Measurements from ENCODE around the gene RTN4R. TPM values are rescaled to one million over a fixed set of nuclear protein-coding genes. Genes with fewer than 3 reads are reported as not detected.

RTN4R gene
- total and polyA plus RNA-seq, 8 donors: 3.7 to 10.9 (median 6.8) TPM

DNA sequence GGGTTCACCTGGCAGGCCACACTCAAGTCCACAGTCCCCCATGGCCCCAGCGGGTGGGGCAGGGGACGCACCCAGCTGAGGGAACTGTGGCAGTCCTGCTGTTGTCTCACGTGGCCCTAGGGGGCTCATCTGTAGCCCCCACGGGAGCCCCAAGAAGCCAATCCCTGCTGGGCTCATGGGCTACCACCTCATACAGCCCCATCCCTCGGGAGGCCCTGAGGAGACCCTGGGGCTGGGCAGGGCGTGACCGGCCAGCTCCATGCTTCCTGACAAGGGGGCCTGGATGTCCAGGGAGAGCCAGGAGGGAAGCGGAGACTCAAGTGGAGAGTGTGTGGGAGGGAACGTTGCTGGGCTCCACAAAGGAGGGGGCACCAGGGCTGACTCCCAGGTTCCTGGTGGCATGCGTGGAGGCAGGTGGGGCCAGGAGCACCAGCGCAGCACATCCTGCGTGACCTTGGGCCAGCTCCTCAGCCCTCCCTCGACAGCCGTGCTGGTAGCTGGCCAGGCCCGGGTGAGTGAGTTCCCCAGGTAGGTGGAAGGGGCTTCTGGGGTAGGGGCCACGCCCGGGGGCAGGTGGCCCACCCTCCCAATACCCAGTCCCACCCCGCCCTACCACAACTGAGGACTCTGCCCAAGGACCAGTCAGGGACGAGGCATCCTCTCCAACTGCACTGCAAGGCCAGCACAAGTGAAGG, 7.9 kb downstream of the RTN4R start:
- intact Hi-C loops (cut with DNase I): no loop called here
- H3K4me3 ChIP-seq: no peak overlapping the region
- TF ChIP-seq, protein P1, sequence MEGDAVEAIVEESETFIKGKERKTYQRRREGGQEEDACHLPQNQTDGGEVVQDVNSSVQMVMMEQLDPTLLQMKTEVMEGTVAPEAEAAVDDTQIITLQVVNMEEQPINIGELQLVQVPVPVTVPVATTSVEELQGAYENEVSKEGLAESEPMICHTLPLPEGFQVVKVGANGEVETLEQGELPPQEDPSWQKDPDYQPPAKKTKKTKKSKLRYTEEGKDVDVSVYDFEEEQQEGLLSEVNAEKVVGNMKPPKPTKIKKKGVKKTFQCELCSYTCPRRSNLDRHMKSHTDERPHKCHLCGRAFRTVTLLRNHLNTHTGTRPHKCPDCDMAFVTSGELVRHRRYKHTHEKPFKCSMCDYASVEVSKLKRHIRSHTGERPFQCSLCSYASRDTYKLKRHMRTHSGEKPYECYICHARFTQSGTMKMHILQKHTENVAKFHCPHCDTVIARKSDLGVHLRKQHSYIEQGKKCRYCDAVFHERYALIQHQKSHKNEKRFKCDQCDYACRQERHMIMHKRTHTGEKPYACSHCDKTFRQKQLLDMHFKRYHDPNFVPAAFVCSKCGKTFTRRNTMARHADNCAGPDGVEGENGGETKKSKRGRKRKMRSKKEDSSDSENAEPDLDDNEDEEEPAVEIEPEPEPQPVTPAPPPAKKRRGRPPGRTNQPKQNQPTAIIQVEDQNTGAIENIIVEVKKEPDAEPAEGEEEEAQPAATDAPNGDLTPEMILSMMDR (IDR thresholded peaks at IDR 0.05): no peak
- no peaks in the 10 kb centered on the region for H3K9me3 ChIP-seq
- ATAC-seq (no peak), DNase-seq (no peak)
- no peaks in the 10 kb centered on the region for H3K4me1 ChIP-seq
- H3K27ac ChIP-seq: no peak overlapping the region
- no peaks in the 10 kb centered on the region for H3K27me3 ChIP-seq
- no peaks in the 10 kb centered on the region for H3K36me3 ChIP-seq

DNA sequence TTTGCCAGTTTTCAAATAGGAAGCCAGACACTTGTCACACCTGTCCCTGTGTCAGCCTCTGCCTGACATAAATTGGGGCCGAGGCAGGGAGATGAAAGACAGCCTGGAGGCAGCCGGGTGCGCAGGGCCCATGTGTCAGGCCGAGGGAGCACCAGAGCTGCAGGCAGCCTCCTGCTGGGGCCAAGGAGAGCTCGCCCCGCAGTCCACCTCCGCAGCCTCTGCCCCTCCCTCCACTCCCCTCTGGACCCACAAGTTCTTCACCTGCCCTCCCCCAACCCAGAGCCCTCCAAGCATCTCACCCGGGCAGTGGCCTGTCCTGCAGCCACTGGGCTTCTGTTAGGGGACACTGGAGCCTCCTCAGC, 8.8 kb downstream of the RTN4R start:
- Histone ChIP-seq H3K36me3 (no peaks in the 10 kb centered on the region), H3K4me3 (no peak overlapping the region), H3K9me3 (no peaks in the 10 kb centered on the region), H3K4me1 (no peaks in the 10 kb centered on the region), H3K27me3 (no peaks in the 10 kb centered on the region), H3K27ac (no peak overlapping the region)
- DNase-seq (no peak), ATAC-seq (no peak)
- TF ChIP-seq, protein P1 (IDR thresholded peaks at IDR 0.05): no peak
- intact Hi-C loops (cut with DNase I): no loop called here

DNA sequence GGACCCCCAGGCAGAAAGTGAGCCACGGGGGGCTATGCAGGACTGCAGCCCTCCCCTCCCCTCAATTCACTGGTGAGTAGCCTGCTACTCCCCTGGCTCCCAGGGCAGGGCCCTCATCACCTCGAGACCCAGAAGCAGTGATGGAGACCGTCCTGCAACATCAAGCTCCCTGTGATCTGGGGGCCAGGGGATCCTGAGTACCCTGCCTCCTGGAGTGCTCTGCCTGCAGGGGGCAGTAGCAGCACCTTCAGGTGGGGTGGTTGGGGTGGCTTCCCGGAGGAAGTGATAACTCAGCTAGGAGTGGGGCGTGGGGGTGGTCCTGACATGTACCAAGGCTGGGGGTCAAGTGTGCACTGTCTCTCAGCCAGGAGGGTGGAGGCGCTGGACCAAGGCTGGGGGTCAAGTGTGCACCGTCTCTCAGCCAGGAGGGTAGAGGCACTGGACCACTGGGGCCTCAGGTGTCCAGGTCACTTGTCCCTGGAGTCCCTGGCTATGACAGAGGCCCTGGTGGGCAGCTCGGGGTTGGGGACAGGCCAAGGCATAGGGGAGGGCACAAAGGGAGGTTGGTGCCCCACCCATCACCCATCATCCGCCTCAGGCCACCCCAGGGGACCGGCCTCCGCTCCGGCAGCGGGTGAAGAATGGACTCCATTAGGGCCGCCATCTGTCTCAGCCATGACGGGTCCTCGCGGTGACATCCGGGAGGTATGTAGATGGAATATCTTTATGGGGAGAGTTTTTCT, 9.4 kb downstream of the RTN4R start:
- TF ChIP-seq, protein P1 (IDR thresholded peaks at IDR 0.05): no peak
- ATAC-seq (no peak), DNase-seq (no peak)
- Histone ChIP-seq H3K4me3 (no peak overlapping the region), H3K36me3 (no peaks in the 10 kb centered on the region), H3K4me1 (no peaks in the 10 kb centered on the region), H3K27me3 (no peaks in the 10 kb centered on the region), H3K27ac (no peak overlapping the region), H3K9me3 (no peaks in the 10 kb centered on the region)
- intact Hi-C loops (cut with DNase I): no loop called here

DNA sequence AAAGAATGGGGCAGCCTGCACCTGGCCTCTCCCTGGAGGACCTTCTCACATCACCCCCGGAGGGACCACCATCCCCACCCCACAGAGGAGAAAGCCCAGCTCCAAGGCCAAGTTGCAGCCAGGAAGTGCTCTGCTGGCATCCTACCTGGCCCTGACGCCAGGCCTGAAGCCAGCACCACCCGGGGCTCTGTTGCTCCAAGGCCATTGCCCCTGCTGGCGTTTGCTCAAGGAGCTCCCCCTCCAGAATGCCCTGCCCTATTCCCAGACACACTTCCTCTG, 10.2 kb downstream of the RTN4R start:
- Histone ChIP-seq H3K27ac (no peak overlapping the region), H3K27me3 (no peaks in the 10 kb centered on the region), H3K4me3 (no peak overlapping the region), H3K9me3 (no peaks in the 10 kb centered on the region), H3K36me3 (no peaks in the 10 kb centered on the region), H3K4me1 (no peaks in the 10 kb centered on the region)
- DNase-seq (no peak), ATAC-seq (no peak)
- intact Hi-C loops (cut with DNase I): no loop called here
- TF ChIP-seq, protein P1 (IDR thresholded peaks at IDR 0.05): no peak

DNA sequence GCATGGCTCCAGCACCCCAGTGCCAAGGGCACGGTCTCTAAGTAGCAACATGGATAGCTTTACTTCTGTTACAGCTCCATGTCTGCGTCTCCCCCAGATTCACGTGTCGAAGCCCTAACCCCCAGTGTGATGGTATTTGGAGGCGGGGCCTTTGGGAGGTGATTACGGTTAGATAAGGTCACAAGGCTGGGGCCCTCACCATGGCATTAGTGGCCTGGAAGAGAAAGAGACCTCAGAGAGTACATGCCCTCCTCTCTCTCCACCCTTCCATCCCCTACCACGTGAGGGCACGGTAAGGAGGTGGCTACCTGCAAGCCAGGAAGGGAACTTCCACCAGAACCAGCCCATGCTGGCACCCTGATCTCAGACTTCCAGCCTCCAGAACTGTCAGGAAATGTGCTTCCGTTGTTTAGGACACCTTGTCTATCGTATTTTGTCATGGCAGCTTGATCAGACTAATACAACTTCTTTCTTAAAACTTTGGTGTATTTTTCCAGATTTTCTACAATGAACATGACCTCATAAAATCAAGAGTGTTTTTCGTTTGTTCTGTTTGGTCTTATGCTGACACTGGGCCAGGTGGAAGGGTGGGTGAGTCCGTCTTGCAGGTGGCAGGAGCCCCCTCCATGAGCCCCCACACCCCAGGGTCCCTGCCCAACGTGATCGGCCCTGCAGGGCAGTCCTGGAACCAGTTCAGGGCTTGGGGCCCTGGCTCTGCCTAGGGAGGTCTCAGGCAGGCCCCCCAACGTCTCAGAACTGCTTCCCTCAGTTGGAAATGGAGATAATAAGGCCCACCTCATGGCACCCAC, 10.7 kb downstream of the RTN4R start:
- ATAC-seq (no peak), DNase-seq (no peak)
- no peak overlapping the region for H3K4me3 ChIP-seq
- no peaks in the 10 kb centered on the region for H3K9me3 ChIP-seq
- TF ChIP-seq, protein P1 (IDR thresholded peaks at IDR 0.05): no peak
- intact Hi-C loops (cut with DNase I): no loop called here
- H3K27me3 ChIP-seq: no peaks in the 10 kb centered on the region
- no peak overlapping the region for H3K27ac ChIP-seq
- no peaks in the 10 kb centered on the region for H3K4me1 ChIP-seq
- no peaks in the 10 kb centered on the region for H3K36me3 ChIP-seq

Data from left lung (tissue), 10 donors.